Measurements from ENCODE around the gene CHP1. TPM values are rescaled to one million over a fixed set of nuclear protein-coding genes. Genes with fewer than 3 reads are reported as not detected.
A peak's percentile ranks its signal among the peaks of the same experiment; 100 is the strongest.

The CHP1 gene
- total RNA-seq (2014; rRNA removed; shearing (Covaris generic)) (70.9 and 85.5 TPM in 2 replicates), polyA plus RNA-seq (2016; fragmentation: Nextera tagmentation; extraction: Ambion mirVana) (86.2 and 93.6 TPM in 2 replicates)

GRCh38 chr15:41230650-41231421, at the start of gene CHP1, which contains the start of gene EXD1:
TSS of gene CHP1 (plus strand) at chr15:41231268. CDS start at chr15:41231383, 115 bp downstream.
TSS of gene EXD1 (minus strand) at chr15:41230757. CDS start at chr15:41226575, 4,182 bp downstream.
- Histone ChIP-seq H3K4me2 (ENCODE audit: unreplicated experiment) (peak within 1 kb of the TSS; percentile 95), H4K20me1 (ENCODE audit: insufficient read depth) (0 out of 2 replicates have a peak, but pooled peaks cover 4% of the 10 kb centered on the region), H3K36me3 (ENCODE audit: low read depth) (no peaks in the 10 kb centered on the region), H3K9ac (peak within 1 kb of the TSS; percentile 91), H3K4me1 (ENCODE audit: insufficient read depth) (peaks cover 20% of the 10 kb centered on the region), H3K79me2 (ENCODE audit: insufficient read depth) (peaks cover 46% of the 10 kb centered on the region), H3K27me3 (replicated peaks; ENCODE audit: insufficient read depth) (no peaks in the 10 kb centered on the region), H3K27ac (peak within 1 kb of the TSS; percentile 87), H3K9me2 (ENCODE audit: insufficient read depth) (no peaks in the 10 kb centered on the region), H3F3A (ENCODE audit: insufficient read depth) (peaks cover 21% of the 10 kb centered on the region; the same call in 1 of the 2 replicates), H2AFZ (peak within 1 kb of the TSS; percentile 93), H3K9me3 (ENCODE audit: low read depth) (no peaks in the 10 kb centered on the region), H3K4me3 (peak within 1 kb of the TSS; percentile 96)
- no peak for TF ChIP-seq EZH2 (IDR thresholded peaks at IDR 0.05; ENCODE audit: insufficient read depth, poor library complexity, severe bottlenecking)
- no peak for TF ChIP-seq EZH2phosphoT487 (IDR thresholded peaks at IDR 0.05; ENCODE audit: insufficient read depth, low read depth)
- in situ Hi-C loops (cut with MboI), result no loop called here
- WGBS, 2 experiments (ENCODE audit: low coverage in 1 of 2, low lambda C conversion rate in 2 of 2, missing lambda C conversion rate in 2 of 2), result 2 to 3% methylated on average over 62 to 69 of the region's 72 CpGs
- peak; percentile 100 for DNase-seq

GRCh38 chr15:41182266-41182665, 48.8 kb upstream of the CHP1 start:
- H3K4me1 ChIP-seq (ENCODE audit: insufficient read depth), result peaks cover 6% of the 10 kb centered on the region; the same call in 1 of the 2 replicates
- H3K27ac ChIP-seq, result no peak overlapping the region
- no peaks in the 10 kb centered on the region for H3K9me3 ChIP-seq (ENCODE audit: low read depth)
- H4K20me1 ChIP-seq (ENCODE audit: insufficient read depth), result no peaks in the 10 kb centered on the region
- no peaks in the 10 kb centered on the region for H3K36me3 ChIP-seq (ENCODE audit: low read depth)
- no peaks in the 10 kb centered on the region for H3F3A ChIP-seq (ENCODE audit: insufficient read depth)
- no peak overlapping the region for H3K4me3 ChIP-seq
- no peak for TF ChIP-seq EZH2phosphoT487 (IDR thresholded peaks at IDR 0.05; ENCODE audit: insufficient read depth, low read depth)
- TF ChIP-seq EZH2 (IDR thresholded peaks at IDR 0.05; ENCODE audit: insufficient read depth, poor library complexity, severe bottlenecking), result no peak
- in situ Hi-C loops (cut with MboI), result no loop called here
- no peaks in the 10 kb centered on the region for H3K79me2 ChIP-seq (ENCODE audit: insufficient read depth)
- 60 to 70% methylated on average over 4 of the region's 4 CpGs for WGBS, 2 experiments (ENCODE audit: low coverage in 1 of 2, low lambda C conversion rate in 2 of 2, missing lambda C conversion rate in 2 of 2)
- H3K9ac ChIP-seq, result no peak overlapping the region
- H3K27me3 ChIP-seq (replicated peaks; ENCODE audit: insufficient read depth), result no peaks in the 10 kb centered on the region
- H2AFZ ChIP-seq, result peak overlapping the region; percentile 5; the same call in 1 of the 2 replicates
- no peak overlapping the region for H3K4me2 ChIP-seq (ENCODE audit: unreplicated experiment)
- H3K9me2 ChIP-seq (ENCODE audit: insufficient read depth), result no peaks in the 10 kb centered on the region
- DNase-seq, result no peak

DNA sequence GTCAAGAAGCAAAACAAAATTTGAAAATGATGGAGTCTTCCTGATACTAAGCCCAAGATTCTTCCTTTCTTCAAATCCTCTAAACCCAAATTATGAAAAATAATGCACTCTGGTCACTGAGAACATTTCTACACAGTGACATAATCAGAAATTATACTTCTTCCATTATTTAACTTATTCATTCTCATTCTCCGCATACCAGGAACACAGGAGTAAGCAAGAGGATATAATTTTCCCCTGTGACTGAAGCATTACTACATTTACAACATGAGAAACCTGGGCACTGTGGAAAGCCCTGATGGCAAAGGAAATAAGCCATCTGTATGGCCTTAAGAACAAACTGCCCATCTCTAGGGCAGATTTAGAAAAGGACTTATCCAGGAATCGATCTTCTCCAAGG, 47.5 kb upstream of the CHP1 start:
- Histone ChIP-seq H3K9me3 (ENCODE audit: low read depth) (no peaks in the 10 kb centered on the region), H3K9ac (no peak overlapping the region), H3K9me2 (ENCODE audit: insufficient read depth) (no peaks in the 10 kb centered on the region), H3K36me3 (ENCODE audit: low read depth) (no peaks in the 10 kb centered on the region), H4K20me1 (ENCODE audit: insufficient read depth) (no peaks in the 10 kb centered on the region), H3K4me1 (ENCODE audit: insufficient read depth) (peaks cover 6% of the 10 kb centered on the region; the same call in 1 of the 2 replicates), H3K27ac (no peak overlapping the region), H3K79me2 (ENCODE audit: insufficient read depth) (no peaks in the 10 kb centered on the region), H3F3A (ENCODE audit: insufficient read depth) (no peaks in the 10 kb centered on the region), H3K4me3 (no peak overlapping the region), H3K4me2 (ENCODE audit: unreplicated experiment) (no peak overlapping the region), H2AFZ (peak overlapping the region; percentile 39), H3K27me3 (replicated peaks; ENCODE audit: insufficient read depth) (no peaks in the 10 kb centered on the region)
- DNase-seq, result peak; percentile 14
- no peak for TF ChIP-seq EZH2phosphoT487 (IDR thresholded peaks at IDR 0.05; ENCODE audit: insufficient read depth, low read depth)
- no peak for TF ChIP-seq EZH2 (IDR thresholded peaks at IDR 0.05; ENCODE audit: insufficient read depth, poor library complexity, severe bottlenecking)
- in situ Hi-C loops (cut with MboI), result no loop called here
- WGBS, 2 experiments (ENCODE audit: low coverage in 1 of 2, low lambda C conversion rate in 2 of 2, missing lambda C conversion rate in 2 of 2), result 93 to 95% methylated on average over 2 of the region's 2 CpGs

DNA sequence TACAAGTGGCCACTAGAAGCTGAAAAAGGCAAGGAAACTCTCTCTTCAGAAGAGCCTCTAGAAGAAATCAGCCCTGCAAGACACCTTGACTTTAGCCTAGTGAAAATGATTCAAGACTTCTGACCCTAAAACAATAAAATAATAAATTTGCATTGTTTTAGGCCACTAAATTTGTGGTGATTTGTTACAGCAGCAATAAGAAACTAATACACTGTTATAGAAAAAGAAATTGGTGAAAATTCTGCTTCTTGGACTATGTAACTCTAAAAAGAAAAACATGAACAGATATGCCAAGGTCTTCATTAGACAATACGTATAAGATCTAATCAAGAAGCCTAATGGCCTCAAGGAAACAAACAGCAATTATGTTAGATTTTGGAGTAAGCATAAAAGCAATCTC, 36.6 kb upstream of the CHP1 start:
- Histone ChIP-seq H4K20me1 (ENCODE audit: insufficient read depth) (no peaks in the 10 kb centered on the region), H3K4me2 (ENCODE audit: unreplicated experiment) (no peak overlapping the region), H3F3A (ENCODE audit: insufficient read depth) (no peaks in the 10 kb centered on the region), H3K4me3 (no peak overlapping the region), H3K9me2 (ENCODE audit: insufficient read depth) (no peaks in the 10 kb centered on the region), H3K4me1 (ENCODE audit: insufficient read depth) (no peaks in the 10 kb centered on the region), H3K27me3 (replicated peaks; ENCODE audit: insufficient read depth) (no peaks in the 10 kb centered on the region), H3K9me3 (ENCODE audit: low read depth) (no peaks in the 10 kb centered on the region), H3K79me2 (ENCODE audit: insufficient read depth) (no peaks in the 10 kb centered on the region), H2AFZ (no peak overlapping the region), H3K27ac (no peak overlapping the region), H3K36me3 (ENCODE audit: low read depth) (no peaks in the 10 kb centered on the region), H3K9ac (no peak overlapping the region)
- no peak for DNase-seq
- 77 to 86% methylated on average over 1 of the region's 1 CpG for WGBS, 2 experiments (ENCODE audit: low coverage in 1 of 2, low lambda C conversion rate in 2 of 2, missing lambda C conversion rate in 2 of 2)
- in situ Hi-C loops (cut with MboI), result no loop called here
- TF ChIP-seq EZH2phosphoT487 (IDR thresholded peaks at IDR 0.05; ENCODE audit: insufficient read depth, low read depth), result no peak
- no peak for TF ChIP-seq EZH2 (IDR thresholded peaks at IDR 0.05; ENCODE audit: insufficient read depth, poor library complexity, severe bottlenecking)
